PC-3 (cell line): ENCODE results near the gene ARHGEF35. TPM values are rescaled to one million over a fixed set of nuclear protein-coding genes. Genes with fewer than 3 reads are reported as not detected.

ENCODE experiments used
- ATAC-seq: fragments of 200-7000 bp; cut with Tn5 transposase; 2 replicates; pipeline ENCODE4 v1.9.1; 2020; ENCODE audit warnings: mild to moderate bottlenecking, moderate library complexity
- BruUV-seq: library from RNA; stranded (reverse); fragments of 400-500 nt; replicated peaks from 2 replicates; lab custom pipeline; 2021; lab: Mats Ljungman, UMichigan
- CTCF ChIA-PET: fragments of 300-600 bp; sonication (Branson Sonifier 250); formaldehyde crosslinking; loops from one replicate; lab custom pipeline; 2022; ENCODE audit warnings: antibody characterized with exemption; lab: Charles Lee
- POLR2A ChIA-PET: fragments of 300-600 bp; sonication (Branson Sonifier 250); formaldehyde crosslinking; loops from one replicate; lab custom pipeline; 2022; ENCODE audit warnings: antibody characterized with exemption; ENCODE audit not compliant: unreplicated experiment; lab: Charles Lee
- DNase-seq: peaks from one replicate; pipeline ENCODE4 v3.0.0-alpha.2; 2015
- H2AFZ ChIP-seq: fragments of 300-600 bp; sonication (generic); 2 replicates; pipeline ENCODE4 v1.6.0; 2016; ENCODE audit warnings: antibody characterized with exemption, low read length
- H3F3A ChIP-seq: fragments of 300-600 bp; sonication (generic); one replicate; pipeline ENCODE4 v1.6.0; 2017; ENCODE audit warnings: antibody characterized with exemption, low read length, control low read depth, mild to moderate bottlenecking; ENCODE audit not compliant: unreplicated experiment
- H3K27ac ChIP-seq: fragments of 300-600 bp; sonication (generic); 2 replicates; pipeline ENCODE4 v1.5.1; 2016; ENCODE audit warnings: mild to moderate bottlenecking, low read length
- H3K27me3 ChIP-seq: fragments of 300-600 bp; sonication (generic); 2 replicates; pipeline ENCODE4 v1.6.1; 2016; ENCODE audit warnings: low read length, mixed read lengths
- H3K36me3 ChIP-seq: fragments of 300-600 bp; sonication (generic); 2 replicates; pipeline ENCODE4 v1.6.1; 2016; ENCODE audit warnings: low read depth, mixed run types, low read length, mixed read lengths
- H3K4me1 ChIP-seq: fragments of 300-600 bp; sonication (generic); 2 replicates; pipeline ENCODE4 v1.5.1; 2016; ENCODE audit warnings: low read length; ENCODE audit not compliant: insufficient read depth
- H3K4me2 ChIP-seq: fragments of 300-600 bp; sonication (generic); 2 replicates; pipeline ENCODE4 v1.6.0; 2016; ENCODE audit warnings: low read length
- H3K4me3 ChIP-seq: fragments of 300-600 bp; sonication (generic); 2 replicates; pipeline ENCODE4 v1.5.1; 2016; ENCODE audit warnings: mild to moderate bottlenecking, low read length, mixed read lengths
- H3K79me2 ChIP-seq: fragments of 300-600 bp; sonication (generic); 2 replicates; pipeline ENCODE4 v1.6.1; 2017; ENCODE audit warnings: low read length, mixed read lengths
- H3K9ac ChIP-seq: fragments of 300-600 bp; sonication (generic); 2 replicates; pipeline ENCODE4 v1.6.0; 2016; ENCODE audit warnings: mild to moderate bottlenecking, low read length
- H3K9me2 ChIP-seq: fragments of 300-600 bp; sonication (generic); replicated peaks from 2 replicates; pipeline ENCODE4 v1.6.1; 2016; ENCODE audit warnings: mixed run types, low read length, mixed read lengths
- H3K9me3 ChIP-seq: fragments of 300-600 bp; sonication (generic); 2 replicates; pipeline ENCODE4 v1.6.1; 2016; ENCODE audit warnings: low read length, mixed read lengths
- H4K20me1 ChIP-seq: fragments of 300-600 bp; sonication (generic); 2 replicates; pipeline ENCODE4 v1.6.1; 2016; ENCODE audit warnings: low read length, mixed read lengths
- EZH2 ChIP-seq: fragments of 300-600 bp; sonication (generic); IDR thresholded peaks from one replicate; pipeline ENCODE4 v1.6.1; 2017; ENCODE audit warnings: antibody characterized with exemption, mild to moderate bottlenecking, low read length; ENCODE audit not compliant: unreplicated experiment
- EZH2phosphoT487 ChIP-seq: fragments of 300-600 bp; sonication (generic); IDR thresholded peaks from 2 replicates; pipeline ENCODE4 v1.6.1; 2018; ENCODE audit warnings: mild to moderate bottlenecking, antibody characterized with exemption, low read length, borderline replicate concordance
- intact Hi-C: fragments of 100-400 bp; cut with micrococcal nuclease; formaldehyde crosslinking; loops from 2 replicates; pipeline ENCODE4 v1.9.0; 2023
- total RNA-seq: library from RNA; depleted of rRNA; stranded (reverse); fragments of >200 nt; gene quantifications from 2 replicates; pipeline ENCODE4 v1.2.3, GENCODE V29; 2014; rRNA removed
- TF ChIP-seq, protein P1 (sequence below): fragments of 300-600 bp; sonication (generic); conservative IDR thresholded peaks from 2 replicates; pipeline ENCODE4 v1.5.1; 2017; ENCODE audit warnings: antibody characterized with exemption, low read depth, mild to moderate bottlenecking, low read length

Gene ARHGEF35
- total RNA-seq, 1 experiment from 2014 or later: 10.8 TPM

DNA sequence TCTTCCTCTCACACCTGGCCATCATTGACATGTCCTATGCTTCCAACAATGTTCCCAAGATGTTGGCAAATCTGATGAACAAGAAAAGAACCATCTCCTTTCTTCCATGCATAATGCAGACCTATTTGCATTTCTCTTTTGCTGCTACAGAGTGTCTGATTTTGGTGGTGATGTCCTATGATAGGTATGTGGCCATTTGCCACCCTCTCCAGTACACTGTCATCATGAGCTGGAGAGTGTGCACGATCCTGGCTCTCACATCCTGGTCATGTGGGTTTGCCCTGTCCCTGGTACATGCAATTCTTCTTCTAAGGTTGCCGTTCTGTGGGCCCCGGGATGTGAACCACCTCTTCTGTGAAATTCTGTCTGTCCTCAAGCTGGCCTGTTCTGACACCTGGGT, 53.4 kb downstream of the ARHGEF35 start:
- H2AFZ ChIP-seq: no peak overlapping the region
- no peaks in the 10 kb centered on the region for H3K36me3 ChIP-seq
- H3K79me2 ChIP-seq: no peaks in the 10 kb centered on the region
- H3K9me3 ChIP-seq: no peaks in the 10 kb centered on the region
- ChIA-PET CTCF (interaction anchor here (0.7 kb wide), 1 partner anchor 14 kb away, joined by 3 read pairs; no protein-coding TSS in a partner anchor), POLR2A (no interaction called here)
- no peak for ATAC-seq
- H3K27ac ChIP-seq: no peak overlapping the region
- no peaks in the 10 kb centered on the region for H3K4me1 ChIP-seq
- H3K9me2 ChIP-seq: no peaks in the 10 kb centered on the region
- no TSS peak for BruUV-seq
- no peaks in the 10 kb centered on the region for H3K27me3 ChIP-seq
- no peak for DNase-seq
- H3K4me3 ChIP-seq: no peak overlapping the region
- H3K9ac ChIP-seq: no peak overlapping the region
- H3F3A ChIP-seq: no peaks in the 10 kb centered on the region
- intact Hi-C loops: no loop called here
- H4K20me1 ChIP-seq: no peaks in the 10 kb centered on the region
- no peak overlapping the region for H3K4me2 ChIP-seq
- TF ChIP-seq EZH2 (no peak), EZH2phosphoT487 (no peak)
- TF ChIP-seq, protein P1, sequence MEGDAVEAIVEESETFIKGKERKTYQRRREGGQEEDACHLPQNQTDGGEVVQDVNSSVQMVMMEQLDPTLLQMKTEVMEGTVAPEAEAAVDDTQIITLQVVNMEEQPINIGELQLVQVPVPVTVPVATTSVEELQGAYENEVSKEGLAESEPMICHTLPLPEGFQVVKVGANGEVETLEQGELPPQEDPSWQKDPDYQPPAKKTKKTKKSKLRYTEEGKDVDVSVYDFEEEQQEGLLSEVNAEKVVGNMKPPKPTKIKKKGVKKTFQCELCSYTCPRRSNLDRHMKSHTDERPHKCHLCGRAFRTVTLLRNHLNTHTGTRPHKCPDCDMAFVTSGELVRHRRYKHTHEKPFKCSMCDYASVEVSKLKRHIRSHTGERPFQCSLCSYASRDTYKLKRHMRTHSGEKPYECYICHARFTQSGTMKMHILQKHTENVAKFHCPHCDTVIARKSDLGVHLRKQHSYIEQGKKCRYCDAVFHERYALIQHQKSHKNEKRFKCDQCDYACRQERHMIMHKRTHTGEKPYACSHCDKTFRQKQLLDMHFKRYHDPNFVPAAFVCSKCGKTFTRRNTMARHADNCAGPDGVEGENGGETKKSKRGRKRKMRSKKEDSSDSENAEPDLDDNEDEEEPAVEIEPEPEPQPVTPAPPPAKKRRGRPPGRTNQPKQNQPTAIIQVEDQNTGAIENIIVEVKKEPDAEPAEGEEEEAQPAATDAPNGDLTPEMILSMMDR: no peak

DNA sequence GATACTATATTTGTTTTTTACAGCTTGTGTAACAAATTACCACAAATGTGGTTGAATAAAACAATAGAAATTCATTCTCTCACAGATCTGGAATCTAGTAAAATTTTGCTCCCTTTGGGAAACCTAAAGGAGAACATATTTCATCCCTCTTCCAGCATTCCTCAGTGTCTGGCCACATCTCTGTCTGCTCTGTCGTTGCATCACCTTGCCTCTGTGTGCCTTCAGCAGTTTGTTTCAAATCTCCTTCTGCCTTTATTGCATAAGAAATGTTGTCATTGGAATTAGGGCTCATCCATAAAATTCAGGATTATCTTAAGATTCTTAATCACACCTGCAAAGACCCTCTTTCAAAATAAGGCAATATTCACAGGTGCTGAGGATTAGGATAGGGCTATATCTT, 58.1 kb downstream of the ARHGEF35 start:
- no peaks in the 10 kb centered on the region for H3K9me3 ChIP-seq
- no peak overlapping the region for H3K9ac ChIP-seq
- ChIA-PET POLR2A (no interaction called here), CTCF (no interaction called here)
- DNase-seq: no peak
- TF ChIP-seq EZH2phosphoT487 (no peak), EZH2 (no peak)
- TF ChIP-seq, protein P1: no peak
- no peak overlapping the region for H3K4me2 ChIP-seq
- H2AFZ ChIP-seq: no peak overlapping the region
- H4K20me1 ChIP-seq: no peaks in the 10 kb centered on the region
- H3K9me2 ChIP-seq: no peaks in the 10 kb centered on the region
- peaks cover 5% of the 10 kb centered on the region; the same call in 1 of the 2 replicates for H3K27me3 ChIP-seq
- no peak overlapping the region for H3K27ac ChIP-seq
- no peaks in the 10 kb centered on the region for H3F3A ChIP-seq
- no peak for ATAC-seq
- no peaks in the 10 kb centered on the region for H3K4me1 ChIP-seq
- no peaks in the 10 kb centered on the region for H3K36me3 ChIP-seq
- H3K4me3 ChIP-seq: no peak overlapping the region
- no peaks in the 10 kb centered on the region for H3K79me2 ChIP-seq
- intact Hi-C loops: loop anchor here (5.0 kb wide), 1 partner anchor 300 kb away; no protein-coding TSS in a partner anchor
- no TSS peak for BruUV-seq

Other genes with a start within 250 kb of the ARHGEF35 start
- not detected in 2 replicates for gene OR2F1, start 241.0 kb downstream of the ARHGEF35 start, total RNA-seq
- not detected in 2 replicates for gene OR6B1, start 195.5 kb downstream of the ARHGEF35 start, total RNA-seq
- not detected in 2 replicates for gene OR2A5, start 146.9 kb downstream of the ARHGEF35 start, total RNA-seq
- gene OR2A25, start 126.0 kb downstream of the ARHGEF35 start, total RNA-seq: not detected in 2 replicates
- not detected in 2 replicates for gene OR2A12, start 109.6 kb downstream of the ARHGEF35 start, total RNA-seq
- gene OR2A2, start 86.2 kb downstream of the ARHGEF35 start, total RNA-seq: not detected in 2 replicates
- not detected in 2 replicates for gene OR2A14, start 72.7 kb downstream of the ARHGEF35 start, total RNA-seq
- 1.4 and 1.6 TPM in 2 replicates for gene CTAGE4, start 12.4 kb downstream of the ARHGEF35 start, total RNA-seq
- gene OR2A42, start 43.8 kb upstream of the ARHGEF35 start, total RNA-seq: 0.40 TPM in 1 of 2 replicates, not detected in the other
- 0.69 TPM in 2 replicates for gene OR2A7, start 69.0 kb upstream of the ARHGEF35 start, total RNA-seq
- gene CTAGE8, start 73.5 kb upstream of the ARHGEF35 start, total RNA-seq: 0.69 and 1.2 TPM in 2 replicates
- gene OR2A1, start 116.6 kb upstream of the ARHGEF35 start, total RNA-seq: 0.40 TPM in 1 of 2 replicates, not detected in the other
- gene ARHGEF5, start 159.6 kb upstream of the ARHGEF35 start, total RNA-seq: 15.5 and 17.7 TPM in 2 replicates
- not detected in 2 replicates for gene NOBOX, start 207.9 kb upstream of the ARHGEF35 start, total RNA-seq